ENCODE results near the gene EEFSEC.

Gene EEFSEC

GRCh38 chr3:128296469-128297251 lies 143.4 kb downstream of the EEFSEC start:
- no peak for DNase-seq

GRCh38 chr3:128297401-128298138 lies 144.3 kb downstream of the EEFSEC start:
- DNase-seq: no peak

DNA sequence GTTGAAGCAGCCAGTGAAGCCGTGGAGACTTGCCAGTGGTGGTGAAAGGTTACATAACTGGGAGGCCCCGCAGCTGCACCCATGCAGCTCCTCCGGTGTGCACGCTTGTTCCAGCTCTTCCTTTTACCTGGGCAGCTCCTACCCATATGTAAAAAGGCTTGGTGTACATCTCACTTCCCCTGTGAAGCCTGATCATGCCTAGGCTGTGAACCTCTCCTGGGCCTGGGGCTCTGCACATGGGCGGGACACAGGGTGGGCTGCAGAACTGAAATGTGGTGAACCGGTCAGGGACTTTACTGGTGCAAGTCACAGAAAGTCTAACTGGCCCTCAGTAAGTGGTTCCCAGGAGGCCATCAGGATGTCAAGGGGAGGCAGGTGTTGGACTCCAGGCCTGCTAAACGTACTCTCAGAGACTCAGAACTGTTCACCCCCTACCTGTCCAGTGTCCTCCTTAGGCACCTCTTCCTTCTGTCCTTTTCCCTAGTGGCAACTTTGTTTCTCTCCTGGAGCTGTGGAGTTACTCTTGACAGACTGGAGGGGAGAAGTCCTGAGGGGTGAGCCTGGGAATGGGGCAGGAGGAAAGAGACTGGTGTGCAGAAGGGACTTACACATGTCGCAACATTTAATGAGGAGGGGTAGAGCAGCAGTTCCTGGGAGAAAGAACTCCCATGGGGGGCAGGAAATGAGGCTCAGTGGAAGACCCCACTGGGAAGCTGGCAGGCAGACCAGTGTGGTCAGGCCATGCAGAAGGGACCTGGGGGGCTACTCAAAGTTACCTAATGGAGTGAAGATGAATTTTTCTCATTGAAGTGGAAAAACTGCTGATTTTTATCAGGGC lies 148.1 kb downstream of the EEFSEC start:
- DNase-seq: no peak

DNA sequence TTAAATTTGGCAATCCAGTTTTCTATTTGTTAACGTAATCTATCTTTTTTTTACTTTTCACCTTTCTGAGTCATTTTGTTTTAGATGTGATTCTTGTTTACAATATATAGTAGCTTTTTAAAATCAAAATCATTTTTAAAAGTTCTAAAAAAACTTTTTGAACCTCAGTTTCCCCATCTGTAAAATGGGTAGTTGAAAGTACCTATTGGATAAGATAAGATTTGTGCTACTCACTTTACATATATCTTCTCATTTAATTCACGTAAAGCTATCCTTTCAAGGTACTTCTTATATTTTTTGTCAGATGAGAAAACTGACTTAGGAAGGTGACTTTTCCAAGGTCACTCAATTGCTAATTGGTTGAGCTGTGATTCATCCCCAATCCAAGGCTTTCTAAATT lies 153.2 kb downstream of the EEFSEC start:
- no peak for DNase-seq

DNA sequence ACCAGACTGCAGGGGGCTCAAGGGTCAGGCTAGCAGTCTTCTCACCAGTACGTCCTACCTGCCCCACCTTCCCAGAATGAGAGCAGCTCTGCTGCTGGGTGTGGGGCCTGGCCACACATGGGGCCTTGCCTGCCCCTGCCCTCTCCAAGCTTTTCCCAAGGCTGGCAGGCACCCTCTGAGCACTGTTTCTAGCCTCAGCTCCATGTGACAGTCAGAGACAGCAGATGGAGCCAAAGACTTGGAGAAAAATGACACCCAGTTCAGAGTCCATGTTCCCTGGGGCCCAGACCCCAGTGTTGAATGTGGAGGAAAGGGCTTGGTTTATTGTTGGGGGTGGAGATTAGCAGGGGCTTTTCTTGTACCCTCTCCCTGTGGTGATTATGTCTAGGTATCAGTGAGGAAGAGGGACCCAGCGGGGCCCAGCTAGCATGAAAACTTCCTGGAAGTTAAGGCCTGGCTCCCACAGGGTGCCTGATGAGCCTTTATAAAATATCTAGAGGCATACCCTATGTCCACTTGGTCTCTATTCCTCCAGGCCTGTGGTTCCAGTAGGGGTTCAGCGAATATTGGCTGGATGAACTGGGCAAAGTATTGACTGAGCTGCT lies 153.8 kb downstream of the EEFSEC start:
- no peak for DNase-seq

- no peak for DNase-seq
Observed at GRCh38 chr3:128307781-128308469, 154.6 kb downstream of the EEFSEC start.

DNA sequence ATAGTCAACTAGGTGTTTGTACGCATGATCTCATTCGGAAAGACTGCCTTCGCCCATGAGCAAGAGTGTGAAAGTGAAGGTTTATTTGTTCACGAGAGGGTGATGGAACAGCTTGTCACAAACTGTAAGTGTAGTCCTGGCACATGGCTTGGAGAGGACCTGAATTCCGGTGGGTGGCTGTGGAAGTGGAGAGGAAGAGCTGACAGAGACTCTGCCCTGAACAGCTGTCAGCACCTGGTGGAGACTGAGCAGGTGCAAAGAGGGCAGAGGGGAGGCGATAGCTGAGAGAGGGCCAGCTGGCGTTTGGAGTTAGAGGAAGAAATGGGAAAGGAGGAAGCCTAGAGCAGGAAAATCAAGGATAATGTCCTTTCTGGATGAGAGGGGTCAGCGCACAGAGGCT lies 155.7 kb downstream of the EEFSEC start:
- no peak for DNase-seq

GRCh38 chr3:128310286-128311058 lies 157.2 kb downstream of the EEFSEC start:
- DNase-seq: no peak

DNA sequence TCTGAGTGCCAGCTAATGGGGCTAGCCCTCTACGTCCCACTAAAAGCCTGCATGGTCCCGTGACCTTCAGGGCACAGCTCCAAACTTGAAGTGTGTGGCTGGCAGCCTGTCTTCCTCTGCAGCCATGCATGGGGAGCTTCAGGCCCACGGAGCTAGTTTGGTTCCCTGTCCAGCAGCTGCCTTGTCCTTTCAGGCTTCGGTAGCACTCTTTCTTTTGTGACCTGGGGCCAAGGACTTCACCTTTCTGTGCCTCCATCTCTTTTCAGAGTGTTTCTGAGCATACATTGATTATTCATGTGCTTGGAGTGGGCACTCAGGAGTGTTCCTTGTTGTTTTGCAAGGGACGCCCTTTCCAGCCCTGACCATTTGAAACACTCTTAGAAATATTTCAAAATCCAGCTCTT lies 158.2 kb downstream of the EEFSEC start:
- DNase-seq: no peak

DNA sequence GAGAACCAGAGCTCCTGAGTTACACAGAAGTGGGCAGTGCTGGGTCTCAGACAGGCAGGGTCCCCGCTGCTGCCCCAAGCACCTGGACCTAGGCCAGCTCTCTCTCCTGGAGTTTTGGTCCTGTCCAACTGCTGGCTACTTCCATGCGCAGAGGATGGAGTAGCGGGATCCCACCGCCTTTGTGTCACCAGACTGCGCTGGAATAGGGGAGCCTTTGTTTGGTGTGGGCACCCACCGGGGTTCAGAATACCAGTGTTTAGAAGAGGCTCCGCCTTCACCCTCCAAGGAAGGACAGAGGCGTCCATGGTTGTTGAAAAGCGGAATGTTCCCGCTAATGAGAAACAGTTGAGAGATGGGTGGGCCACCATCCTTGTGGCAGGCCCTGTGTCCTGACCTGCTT lies 159.0 kb downstream of the EEFSEC start:
- DNase-seq: no peak

- no peak for DNase-seq
Observed at GRCh38 chr3:128313071-128313725, 159.9 kb downstream of the EEFSEC start.

GRCh38 chr3:128313935-128314334 lies 160.7 kb downstream of the EEFSEC start:
- DNase-seq: no peak

DNA sequence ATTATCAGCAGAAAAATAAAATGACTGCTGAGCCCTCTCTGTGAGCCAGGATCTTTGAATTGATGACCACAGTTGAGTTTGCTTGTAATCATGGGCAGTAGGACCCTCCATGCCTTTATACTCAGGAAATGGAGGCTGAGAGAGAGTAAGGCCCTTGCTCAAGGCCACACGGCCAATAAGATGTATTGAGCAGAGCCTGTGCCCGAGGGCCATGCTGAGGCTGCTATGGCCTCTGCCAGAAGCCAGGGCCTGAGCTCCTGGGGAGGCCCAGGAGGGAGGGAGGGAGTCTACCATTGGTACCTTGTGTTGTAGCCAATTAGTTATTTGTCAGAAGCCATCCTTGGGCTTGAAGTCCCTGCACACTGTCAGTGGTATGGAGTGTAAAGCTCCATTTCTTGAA lies 162.0 kb downstream of the EEFSEC start:
- no peak for DNase-seq

GRCh38 chr3:128316481-128316891 lies 163.2 kb downstream of the EEFSEC start:
- no peak for DNase-seq

DNA sequence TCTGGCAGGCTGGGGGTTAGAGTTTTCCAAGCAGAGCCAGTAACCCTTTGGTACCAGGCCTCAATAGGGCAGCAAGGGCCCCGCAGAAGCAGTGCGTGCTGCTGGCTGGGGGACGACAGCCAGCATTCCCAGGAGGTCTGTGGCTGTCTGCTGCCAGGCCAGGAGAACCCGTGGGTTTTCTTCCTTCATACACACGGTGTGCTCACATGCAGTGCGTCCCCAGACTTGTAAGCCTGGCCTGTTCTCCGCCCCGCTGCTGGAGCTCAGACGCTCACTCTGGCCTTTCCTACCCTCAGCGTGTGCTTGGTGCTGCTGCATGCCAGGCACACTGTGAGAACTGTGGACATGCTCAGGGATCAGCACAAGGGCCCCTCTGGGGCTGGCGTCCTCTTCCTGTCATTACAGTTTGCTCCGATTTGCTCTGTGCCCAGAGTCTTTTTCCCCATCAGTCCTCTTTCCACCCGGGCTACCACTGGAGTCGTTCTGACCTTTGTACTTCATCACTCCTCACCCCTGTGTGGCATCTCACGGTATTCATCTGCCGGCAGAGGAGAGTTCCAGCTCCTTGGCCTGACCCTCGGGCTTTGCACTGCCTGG lies 163.9 kb downstream of the EEFSEC start:
- DNase-seq: no peak

DNA sequence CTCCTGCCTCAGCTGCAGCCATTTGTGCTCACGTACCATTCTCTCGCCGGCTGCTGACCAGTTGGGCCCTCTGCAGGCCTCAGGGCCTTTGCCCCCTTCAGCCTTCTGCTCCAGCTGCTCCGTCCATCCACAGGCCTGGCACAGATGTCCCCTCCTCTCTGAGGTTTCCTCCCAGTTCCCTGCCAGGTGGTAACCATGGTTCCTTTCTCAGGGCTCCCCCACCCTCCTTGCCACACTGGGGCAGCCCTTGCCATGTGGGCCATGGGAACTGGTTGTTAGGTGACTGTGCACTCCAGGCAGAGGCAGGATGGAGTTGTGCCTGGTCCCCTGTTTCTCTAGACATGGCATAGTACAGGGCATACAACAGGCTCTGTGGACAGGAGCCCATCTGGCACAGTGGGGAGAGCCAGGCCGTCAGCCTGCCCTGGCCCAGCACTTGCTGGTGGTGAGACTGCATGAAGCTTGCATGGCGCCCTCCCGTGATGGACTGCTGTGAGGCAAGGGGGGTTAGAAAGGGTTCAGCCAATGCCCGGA lies 164.5 kb downstream of the EEFSEC start:
- DNase-seq: no peak

- DNase-seq: no peak
Observed at GRCh38 chr3:128318275-128318941, 165.1 kb downstream of the EEFSEC start.

DNA sequence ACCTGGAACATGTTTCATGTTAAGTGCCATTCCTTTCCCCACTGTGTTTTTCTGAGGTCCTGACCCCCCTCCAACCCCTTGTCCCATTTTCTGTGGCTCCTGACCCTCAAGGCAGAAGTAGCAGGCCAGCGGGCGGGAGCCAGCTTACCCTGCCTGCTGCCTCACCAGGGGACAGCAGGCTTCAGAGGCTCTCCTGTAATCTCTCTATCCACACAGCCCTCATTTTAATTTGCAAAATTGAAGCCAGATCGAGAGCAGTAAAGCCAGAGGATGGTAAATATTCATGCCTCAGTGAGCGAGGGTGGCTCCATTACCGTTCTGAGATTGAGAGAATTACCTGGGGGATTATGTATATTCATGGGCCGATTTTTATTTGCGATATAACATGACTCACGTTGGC lies 165.8 kb downstream of the EEFSEC start:
- DNase-seq: no peak

GRCh38 chr3:128319741-128320141 lies 166.5 kb downstream of the EEFSEC start:
- no peak for DNase-seq

Data from MV-4-11 (cell line).